ENCODE data around the gene SLC26A2. TPM values are rescaled to one million over a fixed set of nuclear protein-coding genes. Genes with fewer than 3 reads are reported as not detected.
A peak's percentile ranks its signal among the peaks of the same experiment; 100 is the strongest.

SLC26A2 gene
- total RNA-seq, 1 donor, result 20.2 TPM

DNA sequence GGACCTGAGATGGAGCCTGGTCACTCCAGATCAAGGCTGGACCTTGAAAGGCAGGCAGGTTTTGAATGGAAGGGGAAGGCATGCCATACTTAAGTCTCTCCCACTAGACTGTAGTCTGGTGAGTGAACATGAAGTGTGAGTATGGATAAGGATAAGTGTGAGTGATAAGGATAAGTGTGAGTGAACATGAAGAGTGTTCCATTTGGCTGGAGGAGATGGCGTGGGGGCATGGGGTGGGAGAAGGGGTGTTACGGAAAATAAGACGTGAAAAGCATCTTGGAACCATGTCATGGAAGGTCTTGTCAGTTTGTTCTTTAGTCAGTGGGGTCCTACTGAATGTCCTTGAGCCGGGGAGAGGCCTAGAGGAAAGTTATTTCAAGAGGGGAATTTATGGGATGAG, 72.8 kb downstream of the SLC26A2 start:
- H3K4me3 ChIP-seq (ENCODE audit: low read depth, low read length), result no peak overlapping the region
- DNase-seq (ENCODE audit: low read depth), result no peak
- TF ChIP-seq CTCF (IDR thresholded peaks at IDR 0.05; ENCODE audit: insufficient read depth, low read length), result no peak

DNA sequence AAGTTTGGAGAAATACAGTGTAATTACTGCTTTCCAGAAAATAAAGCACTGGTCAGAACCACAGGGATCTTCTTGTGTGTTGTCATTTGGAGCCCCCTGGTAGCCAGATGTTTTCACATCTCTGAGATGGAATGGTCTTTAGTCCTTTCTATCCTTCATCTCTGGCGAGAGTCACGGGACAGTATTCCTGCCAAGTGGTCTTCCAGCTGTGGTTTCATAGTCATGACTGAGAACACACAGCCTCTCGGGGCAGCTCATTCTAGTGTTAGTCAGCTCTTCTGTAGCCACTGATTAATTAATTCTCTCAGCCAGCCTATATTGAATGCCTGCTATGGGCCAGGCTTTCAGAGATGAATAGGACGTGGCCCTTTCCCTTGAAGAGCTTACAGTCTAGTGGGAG, 74.1 kb downstream of the SLC26A2 start:
- no peak for TF ChIP-seq CTCF (IDR thresholded peaks at IDR 0.05; ENCODE audit: insufficient read depth, low read length)
- DNase-seq (ENCODE audit: low read depth), result peak; percentile 85
- no peak overlapping the region for H3K4me3 ChIP-seq (ENCODE audit: low read depth, low read length)

DNA sequence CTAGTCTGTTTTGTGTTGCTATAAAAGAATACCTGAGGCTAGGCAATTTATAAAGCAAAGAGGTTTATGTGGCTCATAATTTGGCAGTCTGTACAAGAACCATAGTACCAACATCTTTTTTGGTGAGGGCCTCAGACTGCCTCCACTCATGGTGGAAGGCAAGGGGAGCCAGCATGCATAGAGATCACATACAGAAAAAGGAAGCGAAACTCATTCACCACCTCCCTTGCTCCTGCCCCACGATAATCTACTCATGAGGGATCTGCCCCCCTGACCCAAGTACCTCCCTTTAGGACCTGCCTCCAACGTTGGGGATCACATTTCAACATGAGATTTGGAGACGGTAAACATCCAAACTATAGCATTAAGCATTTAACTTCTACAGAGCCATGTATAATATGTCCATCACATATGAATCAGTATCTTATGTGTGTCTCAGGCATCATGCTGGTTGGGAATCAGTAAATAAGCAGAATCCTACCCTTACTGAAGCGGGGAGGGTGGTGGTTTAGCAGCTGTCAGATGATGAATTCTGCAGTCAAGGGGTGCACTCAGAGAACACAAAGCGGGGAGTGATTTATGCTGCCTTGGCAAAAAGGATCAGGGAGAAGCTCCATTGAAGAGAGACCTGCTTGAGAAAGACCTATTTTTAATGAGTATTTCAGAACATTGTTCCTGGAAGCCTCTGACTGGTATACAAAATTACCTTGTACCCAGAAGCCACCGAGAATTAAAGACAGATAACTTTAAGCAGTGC, 74.8 kb downstream of the SLC26A2 start:
- no peak for TF ChIP-seq CTCF (IDR thresholded peaks at IDR 0.05; ENCODE audit: insufficient read depth, low read length)
- H3K4me3 ChIP-seq (ENCODE audit: low read depth, low read length), result no peak overlapping the region
- DNase-seq (ENCODE audit: low read depth), result no peak

DNA sequence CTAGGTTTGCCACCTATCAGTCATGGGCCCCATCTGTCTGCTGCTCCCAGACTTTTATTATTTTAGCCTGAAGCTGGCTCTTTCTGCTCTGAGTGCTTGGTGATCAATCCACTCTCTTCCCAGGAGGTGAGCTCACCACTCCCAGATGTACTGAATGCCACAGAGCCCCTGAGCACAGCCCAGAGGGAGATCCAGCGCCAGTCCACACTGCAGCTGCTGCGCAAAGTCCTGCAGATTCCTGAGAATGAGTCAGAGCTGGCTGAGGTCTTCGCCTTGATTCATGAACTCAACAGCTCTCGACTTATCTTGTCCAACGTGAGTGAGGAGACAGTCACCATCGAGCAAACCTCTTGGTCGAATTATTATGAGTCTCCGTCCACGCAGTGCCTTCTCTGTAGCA, 76.0 kb downstream of the SLC26A2 start:
- no peak for TF ChIP-seq CTCF (IDR thresholded peaks at IDR 0.05; ENCODE audit: insufficient read depth, low read length)

More for the DNA sequence above, 76.0 kb downstream of the SLC26A2 start:
- DNase-seq (ENCODE audit: low read depth), result peak; percentile 94
- no peak overlapping the region for H3K4me3 ChIP-seq (ENCODE audit: low read depth, low read length)

Small RNA genes within 50 kb of the gene (small RNA-seq; reads per million reads assigned to genes)
- not detected for gene RF00019

Other genes with a start within 250 kb of the SLC26A2 start
- 0.18 and 2.9 TPM in 2 replicates for gene PPARGC1B, start 230.4 kb upstream of the SLC26A2 start, total RNA-seq (ENCODE audit: low replicate concordance)
- gene PDE6A, start 16.0 kb upstream of the SLC26A2 start, total RNA-seq (ENCODE audit: low replicate concordance), result not detected in 2 replicates
- 5.7 and 7.3 TPM in 2 replicates for gene TIGD6, start 39.9 kb downstream of the SLC26A2 start, total RNA-seq (ENCODE audit: low replicate concordance)
- 35.4 and 108 TPM in 2 replicates for gene HMGXB3, start 40.0 kb downstream of the SLC26A2 start, total RNA-seq (ENCODE audit: low replicate concordance)
- gene CSF1R, start 125.8 kb downstream of the SLC26A2 start, total RNA-seq (ENCODE audit: low replicate concordance), result under 0.01 and 0.16 TPM in 2 replicates
- 111 and 180 TPM in 2 replicates for gene PDGFRB, start 195.1 kb downstream of the SLC26A2 start, total RNA-seq (ENCODE audit: low replicate concordance)
- gene CDX1, start 206.0 kb downstream of the SLC26A2 start, total RNA-seq (ENCODE audit: low replicate concordance), result 0.18 and 0.65 TPM in 2 replicates
- not detected in 2 replicates for gene SLC6A7, start 229.3 kb downstream of the SLC26A2 start, total RNA-seq (ENCODE audit: low replicate concordance)

Measured in fibroblast of the aortic adventitia (primary cell).